ENCODE data around the gene LSM2.

Gene LSM2

GRCh38 chr6:31781244-31782125 lies 25.3 kb downstream of the LSM2 start:
- Histone ChIP-seq H3K4me3 (ENCODE audit: low read length in 2 of 2) (no peak overlapping the region), H3K27ac (replicated peaks; ENCODE audit: low read length) (no peak overlapping the region), H3K27me3 (ENCODE audit: control insufficient read depth in 3 of 3, insufficient read depth in 3 of 3, low read depth in 1 of 3, low read length in 3 of 3) (no peaks in the 10 kb centered on the region), H3K9ac (ENCODE audit: low read depth, low read length, poor library complexity) (no peak overlapping the region), H2AFZ (ENCODE audit: low read length) (no peak overlapping the region), H2BK120ac (ENCODE audit: low read depth, low read length) (no peak overlapping the region), H3K4ac (ENCODE audit: low read length) (no peak overlapping the region), H2BK5ac (ENCODE audit: low read length) (no peak overlapping the region), H2BK12ac (ENCODE audit: low read length) (no peak overlapping the region), H3K79me1 (ENCODE audit: low read depth, low read length) (peaks cover 2% of the 10 kb centered on the region), H3K36me3 (replicated peaks in 1 of 2; ENCODE audit: control insufficient read depth in 2 of 2, insufficient read depth in 2 of 2, low read length in 2 of 2) (peaks cover 62 to 90% of the 10 kb centered on the region in 2 donors), H4K91ac (ENCODE audit: low read depth, low read length, poor library complexity) (no peak overlapping the region), H3K9me3 (replicated peaks in 1 of 2; ENCODE audit: control insufficient read depth in 2 of 2, insufficient read depth in 1 of 2, low read depth in 1 of 2, low read length in 2 of 2) (no peaks in the 10 kb centered on the region), H2AK5ac (ENCODE audit: low read depth, low read length) (no peak overlapping the region), H3K18ac (ENCODE audit: low read length) (no peak overlapping the region), H3K23ac (ENCODE audit: low read depth, low read length, poor library complexity) (peak overlapping the region; percentile 85), H2BK15ac (ENCODE audit: low read length) (no peak overlapping the region), H3K4me1 (ENCODE audit: control insufficient read depth in 2 of 2, insufficient read depth in 1 of 2, low read depth in 1 of 2, low read length in 2 of 2) (peaks cover 4 to 8% of the 10 kb centered on the region in 2 donors), H3K4me2 (ENCODE audit: insufficient read depth, low read length, poor library complexity, severe bottlenecking) (no peak overlapping the region), H4K8ac (ENCODE audit: low read depth, low read length) (no peak overlapping the region), H3K14ac (ENCODE audit: low read length) (no peak overlapping the region)
- no peak for DNase-seq (ENCODE audit: low spot score)
- WGBS, 2 donors (ENCODE audit: extremely low coverage in 2 of 2, insufficient read length in 2 of 2, insufficient replicate concordance in 1 of 2) = no CpG with 5 or more reads among the region's 23 CpGs

- Histone ChIP-seq H4K91ac (ENCODE audit: low read depth, low read length, poor library complexity) (no peak overlapping the region), H3K4me1 (ENCODE audit: control insufficient read depth in 2 of 2, insufficient read depth in 1 of 2, low read depth in 1 of 2, low read length in 2 of 2) (peaks cover 4 to 8% of the 10 kb centered on the region in 2 donors), H3K4me3 (ENCODE audit: low read length in 2 of 2) (no peak overlapping the region), H4K8ac (ENCODE audit: low read depth, low read length) (no peak overlapping the region), H3K4ac (ENCODE audit: low read length) (no peak overlapping the region), H3K18ac (ENCODE audit: low read length) (no peak overlapping the region), H2BK120ac (ENCODE audit: low read depth, low read length) (no peak overlapping the region), H3K4me2 (ENCODE audit: insufficient read depth, low read length, poor library complexity, severe bottlenecking) (no peak overlapping the region), H3K9ac (ENCODE audit: low read depth, low read length, poor library complexity) (peak overlapping the region; percentile 44), H3K79me1 (ENCODE audit: low read depth, low read length) (peaks cover 2% of the 10 kb centered on the region), H2AK5ac (ENCODE audit: low read depth, low read length) (no peak overlapping the region), H3K9me3 (replicated peaks in 1 of 2; ENCODE audit: control insufficient read depth in 2 of 2, insufficient read depth in 1 of 2, low read depth in 1 of 2, low read length in 2 of 2) (no peaks in the 10 kb centered on the region), H3K23ac (ENCODE audit: low read depth, low read length, poor library complexity) (no peak overlapping the region), H2BK5ac (ENCODE audit: low read length) (peak overlapping the region; percentile 24), H3K14ac (ENCODE audit: low read length) (peak overlapping the region; percentile 8), H3K27me3 (ENCODE audit: control insufficient read depth in 3 of 3, insufficient read depth in 3 of 3, low read depth in 1 of 3, low read length in 3 of 3) (no peaks in the 10 kb centered on the region), H2BK12ac (ENCODE audit: low read length) (peak overlapping the region; percentile 73), H2AFZ (ENCODE audit: low read length) (no peak overlapping the region), H3K27ac (replicated peaks; ENCODE audit: low read length) (no peak overlapping the region), H2BK15ac (ENCODE audit: low read length) (no peak overlapping the region), H3K36me3 (replicated peaks in 1 of 2; ENCODE audit: control insufficient read depth in 2 of 2, insufficient read depth in 2 of 2, low read length in 2 of 2) (peaks cover 59 to 82% of the 10 kb centered on the region in 2 donors)
- WGBS, 2 donors (ENCODE audit: extremely low coverage in 2 of 2, insufficient read length in 2 of 2, insufficient replicate concordance in 1 of 2) = no CpG with 5 or more reads among the region's 20 CpGs
- no peak for DNase-seq (ENCODE audit: low spot score)
These were observed 26.1 kb downstream of the LSM2 start for GRCh38 chr6:31780507-31781243.

DNA sequence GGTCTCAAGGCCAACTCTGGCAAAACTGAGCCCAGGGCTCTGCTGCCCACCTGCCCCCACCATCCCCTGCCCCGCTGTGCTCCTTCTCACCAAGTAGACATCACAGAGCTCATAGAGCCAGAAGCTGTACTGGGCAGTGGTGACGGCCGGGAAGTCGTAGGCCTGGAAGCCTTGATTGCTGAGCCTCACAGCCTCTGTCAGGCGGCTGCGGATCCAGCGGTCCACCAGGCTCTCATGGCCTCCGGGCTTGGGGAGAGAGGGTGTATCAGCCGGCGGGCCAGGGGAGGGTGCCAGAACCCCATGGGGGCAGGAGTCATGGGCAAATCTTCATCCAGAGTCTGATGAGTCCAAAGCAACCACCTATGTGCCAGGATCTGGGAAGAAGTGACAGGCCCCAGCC lies 26.9 kb downstream of the LSM2 start:
- H3K4ac ChIP-seq (ENCODE audit: low read length) = no peak overlapping the region
- no peak overlapping the region for H3K18ac ChIP-seq (ENCODE audit: low read length)
- H3K27ac ChIP-seq (replicated peaks; ENCODE audit: low read length) = no peak overlapping the region
- no peaks in the 10 kb centered on the region for H3K27me3 ChIP-seq (ENCODE audit: control insufficient read depth in 3 of 3, insufficient read depth in 3 of 3, low read depth in 1 of 3, low read length in 3 of 3)
- no peak overlapping the region for H3K4me2 ChIP-seq (ENCODE audit: insufficient read depth, low read length, poor library complexity, severe bottlenecking)
- H3K9me3 ChIP-seq (replicated peaks in 1 of 2; ENCODE audit: control insufficient read depth in 2 of 2, insufficient read depth in 1 of 2, low read depth in 1 of 2, low read length in 2 of 2) = no peaks in the 10 kb centered on the region
- H4K91ac ChIP-seq (ENCODE audit: low read depth, low read length, poor library complexity) = no peak overlapping the region
- H3K9ac ChIP-seq (ENCODE audit: low read depth, low read length, poor library complexity) = no peak overlapping the region
- H3K79me1 ChIP-seq (ENCODE audit: low read depth, low read length) = peaks cover 2% of the 10 kb centered on the region
- peaks cover 53 to 74% of the 10 kb centered on the region in 2 donors for H3K36me3 ChIP-seq (replicated peaks in 1 of 2; ENCODE audit: control insufficient read depth in 2 of 2, insufficient read depth in 2 of 2, low read length in 2 of 2)
- no peak overlapping the region for H3K23ac ChIP-seq (ENCODE audit: low read depth, low read length, poor library complexity)
- H3K4me3 ChIP-seq (ENCODE audit: low read length in 2 of 2) = no peak overlapping the region
- H3K4me1 ChIP-seq (ENCODE audit: control insufficient read depth in 2 of 2, insufficient read depth in 1 of 2, low read depth in 1 of 2, low read length in 2 of 2) = peaks cover 4 to 8% of the 10 kb centered on the region in 2 donors
- H2AK5ac ChIP-seq (ENCODE audit: low read depth, low read length) = no peak overlapping the region
- no CpG with 5 or more reads among the region's 10 CpGs for WGBS, 2 donors (ENCODE audit: extremely low coverage in 2 of 2, insufficient read length in 2 of 2, insufficient replicate concordance in 1 of 2)
- H4K8ac ChIP-seq (ENCODE audit: low read depth, low read length) = no peak overlapping the region
- no peak for DNase-seq (ENCODE audit: low spot score)
- no peak overlapping the region for H2BK12ac ChIP-seq (ENCODE audit: low read length)
- H2BK120ac ChIP-seq (ENCODE audit: low read depth, low read length) = no peak overlapping the region
- no peak overlapping the region for H2BK15ac ChIP-seq (ENCODE audit: low read length)
- H2BK5ac ChIP-seq (ENCODE audit: low read length) = no peak overlapping the region
- no peak overlapping the region for H3K14ac ChIP-seq (ENCODE audit: low read length)
- H2AFZ ChIP-seq (ENCODE audit: low read length) = no peak overlapping the region
